Vagina (tissue), 2 donors: ENCODE results near the gene MTMR12.

ENCODE experiments used
- CTCF ChIP-seq, 3 experiments: fragments of 450-650 bp in 2 of 3; fragments of 200-600 bp in 1 of 3; sonication (generic) in 1 of 3; IDR thresholded peaks; one replicate each; pipeline ENCODE4 v1.5.1; 2017 to 2019; ENCODE audit warnings: antibody characterized with exemption in 3 of 3, mild to moderate bottlenecking in 2 of 3, moderate library complexity in 2 of 3
- POLR2A ChIP-seq, 2 donors: fragments of 450-650 bp; IDR thresholded peaks; one replicate each; pipeline ENCODE4 v1.6.1; 2017; ENCODE audit warnings: antibody characterized with exemption in 2 of 2, mild to moderate bottlenecking in 2 of 2, moderate library complexity in 2 of 2

GRCh38 chr5:32254881-32255539 lies 57.7 kb downstream of the MTMR12 start:
- no peak for TF ChIP-seq CTCF (IDR thresholded peaks at IDR 0.05)
- no peak for TF ChIP-seq POLR2A (IDR thresholded peaks at IDR 0.05)
